HG02642 (cell line): ENCODE results near the gene FAM177B.
"Not testable (repeated sequence)": the region's sequence is repeated elsewhere in the genome, so short reads cannot be mapped to it uniquely, and the experiment has no call there.

Source experiments
- ATAC-seq: cut with Tn5 transposase; IDR thresholded peaks from one replicate; pipeline ENCODE4 v1.9.1; 2021; ENCODE audit warnings: mild to moderate bottlenecking; ENCODE audit not compliant: unreplicated experiment, poor library complexity

Gene FAM177B

DNA sequence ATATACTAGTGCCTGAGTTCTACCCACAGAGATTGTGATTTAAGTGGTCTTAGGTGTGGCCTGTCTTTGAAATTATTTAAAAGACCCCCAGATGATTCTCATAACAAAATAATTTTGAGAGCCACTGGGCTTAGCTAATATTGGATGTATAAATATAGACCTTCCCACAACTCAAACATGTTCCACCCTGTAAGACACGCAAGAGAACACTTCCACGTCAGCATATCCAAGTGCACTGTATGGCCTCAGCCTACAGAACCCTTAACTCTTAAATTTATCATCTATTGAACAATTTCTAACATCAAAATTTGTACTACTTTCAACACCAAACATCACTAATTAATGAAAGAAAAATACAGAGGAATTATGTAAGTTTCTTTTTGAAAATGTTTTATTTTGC is 2.5 kb downstream of the FAM177B start:
- no peak for ATAC-seq

GRCh38 chr1:222739929-222740328 is 2.9 kb downstream of the FAM177B start:
- ATAC-seq: no peak

DNA sequence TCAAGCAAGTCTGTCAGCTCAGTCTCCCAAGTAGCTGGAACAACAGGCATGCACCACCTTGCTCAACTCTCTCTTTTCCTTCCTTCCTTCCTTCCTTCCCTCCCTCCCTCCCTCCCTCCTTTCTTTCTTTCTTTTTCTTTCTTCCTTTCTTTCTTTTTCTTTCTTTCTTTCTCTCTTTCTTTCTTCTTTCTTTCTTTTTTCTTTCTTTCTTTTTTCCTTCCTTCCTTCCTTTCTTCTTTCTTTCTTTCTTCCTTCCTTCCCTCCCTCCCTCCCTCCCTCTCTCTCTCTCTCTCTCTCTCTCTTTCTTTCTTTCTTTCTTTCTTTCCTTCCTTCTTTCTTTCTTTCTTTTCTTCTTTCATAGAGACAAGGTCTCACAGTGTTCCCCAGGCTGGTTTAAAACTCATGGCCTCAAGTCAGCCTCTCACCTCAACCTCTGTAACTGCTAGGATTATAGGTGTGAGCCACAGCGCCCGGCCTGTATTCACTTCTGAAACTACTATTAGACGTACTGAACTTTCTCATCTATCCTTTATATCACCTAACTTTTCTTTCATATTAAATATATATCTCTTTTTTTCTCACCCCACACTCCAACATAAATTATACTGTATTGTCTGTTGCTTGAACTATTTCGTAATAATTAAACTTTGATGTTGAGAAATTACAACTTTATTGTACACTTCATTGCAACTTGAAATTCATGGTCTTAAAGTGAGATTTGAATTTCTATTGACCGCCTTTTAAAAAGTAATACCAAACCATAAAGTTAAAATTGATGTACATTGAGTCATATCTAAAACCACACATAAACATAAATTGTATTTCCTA is 4.8 kb downstream of the FAM177B start:
- ATAC-seq: not testable (repeated sequence)

DNA sequence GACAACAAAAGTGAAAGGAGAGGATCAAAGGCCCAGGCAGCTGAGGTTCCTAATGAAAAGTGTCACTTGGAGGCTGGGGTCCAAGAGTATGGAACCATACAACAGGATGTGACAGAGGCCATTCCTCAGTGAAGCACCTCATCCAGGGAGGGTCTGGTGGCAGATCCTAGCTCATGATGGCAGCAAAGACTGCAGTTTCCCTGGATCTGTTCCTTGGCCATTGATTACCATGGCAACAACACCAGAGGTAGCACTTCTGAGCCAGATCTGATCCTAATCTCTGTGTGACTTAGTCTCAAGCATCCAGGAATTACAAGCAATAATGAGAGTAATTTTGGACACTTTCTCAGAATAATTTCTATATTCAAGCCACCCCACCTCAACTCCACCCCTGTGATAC is 12.9 kb downstream of the FAM177B start:
- ATAC-seq: no peak

- peak; percentile 57 for ATAC-seq
These were observed 13.6 kb downstream of the FAM177B start for GRCh38 chr1:222750651-222751050.

- no peak for ATAC-seq
These were observed 14.3 kb downstream of the FAM177B start for GRCh38 chr1:222751255-222751654.

DNA sequence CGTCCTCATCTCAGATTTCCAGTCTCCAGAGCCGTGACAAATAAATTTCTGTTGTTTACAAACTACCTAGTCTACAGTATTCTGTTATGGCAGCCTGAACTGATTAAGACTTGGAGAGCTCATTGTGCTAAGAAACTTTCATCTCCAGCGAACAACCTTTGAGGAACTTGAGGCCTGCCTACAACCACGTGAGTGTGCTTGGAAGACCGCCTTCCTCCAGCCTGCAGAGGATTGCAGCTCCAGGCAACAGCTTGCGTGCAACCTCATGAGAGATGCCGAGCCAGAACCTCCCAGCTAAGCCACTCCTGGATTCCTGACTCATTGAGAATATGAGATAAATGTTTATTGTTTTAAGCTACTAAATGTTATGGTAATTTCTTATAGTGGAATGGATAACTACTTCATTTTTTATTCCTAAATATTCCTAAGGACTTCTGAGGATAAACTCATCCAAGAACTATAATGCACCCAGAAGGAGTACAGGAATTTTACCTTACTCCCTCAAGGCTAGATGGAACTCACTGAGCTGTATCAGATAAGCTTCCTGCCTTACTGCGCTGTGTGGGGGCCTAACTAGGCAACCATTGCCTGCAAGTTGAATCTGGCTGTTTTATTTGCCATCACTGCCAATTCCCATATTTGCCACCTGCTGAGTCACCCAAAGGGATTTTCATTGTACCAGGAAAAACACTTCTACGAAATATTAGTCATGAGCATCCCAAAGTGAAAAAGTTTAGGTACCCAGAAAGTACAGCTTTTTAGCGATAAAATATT is 17.6 kb downstream of the FAM177B start:
- ATAC-seq: no peak

- ATAC-seq: no peak
These were observed 20.8 kb downstream of the FAM177B start for GRCh38 chr1:222757646-222758268.

DNA sequence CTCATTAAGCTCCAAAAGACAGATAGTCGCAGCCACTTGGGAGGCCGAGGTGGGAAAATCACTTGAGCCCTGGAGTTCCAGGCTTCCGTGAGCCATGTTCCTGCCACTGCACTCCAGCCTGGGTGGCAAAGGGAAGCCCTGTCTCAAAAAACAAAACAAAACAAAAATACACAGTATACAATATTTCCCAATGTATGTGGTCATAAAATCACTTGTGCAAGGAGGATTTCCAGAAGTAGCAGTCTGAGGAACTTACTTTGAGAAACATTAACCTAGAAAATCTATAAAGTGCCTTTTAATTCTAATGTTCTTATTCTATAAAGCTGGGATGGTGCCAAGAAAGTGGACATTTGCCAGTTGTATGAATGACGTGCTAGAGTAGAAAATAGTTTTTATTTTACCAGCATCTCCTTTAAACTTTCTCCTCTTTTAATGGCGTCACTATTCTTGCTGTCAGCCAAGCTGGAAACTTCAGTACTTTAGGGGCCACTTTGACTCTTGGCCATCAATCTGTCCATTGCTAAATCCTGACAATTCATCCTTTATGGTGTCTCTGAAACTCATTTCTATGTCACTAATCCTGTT is 22.5 kb downstream of the FAM177B start:
- ATAC-seq: no peak

DNA sequence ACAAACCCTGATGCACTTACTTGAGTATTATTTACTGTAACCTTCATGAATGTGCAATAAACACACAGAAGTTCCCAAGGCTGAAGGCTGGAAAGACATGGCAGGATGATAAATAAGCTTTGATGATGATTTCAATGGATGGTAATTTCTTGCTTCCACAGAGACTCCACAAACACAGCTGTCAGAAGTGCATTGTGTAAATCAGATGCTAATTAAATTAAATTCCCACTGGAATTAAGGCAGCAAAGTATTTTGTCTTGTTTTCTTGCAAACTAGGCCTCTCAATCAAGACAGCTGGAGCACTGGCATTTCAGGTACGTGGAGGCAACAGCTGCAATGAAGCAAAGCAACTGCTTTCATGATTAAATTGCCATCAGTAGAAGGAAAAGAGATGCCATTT is 24.1 kb downstream of the FAM177B start:
- no peak for ATAC-seq

GRCh38 chr1:222762178-222762577 is 25.2 kb downstream of the FAM177B start:
- not testable (repeated sequence) for ATAC-seq

- no peak for ATAC-seq
These were observed 30.2 kb downstream of the FAM177B start for GRCh38 chr1:222767152-222767571.

DNA sequence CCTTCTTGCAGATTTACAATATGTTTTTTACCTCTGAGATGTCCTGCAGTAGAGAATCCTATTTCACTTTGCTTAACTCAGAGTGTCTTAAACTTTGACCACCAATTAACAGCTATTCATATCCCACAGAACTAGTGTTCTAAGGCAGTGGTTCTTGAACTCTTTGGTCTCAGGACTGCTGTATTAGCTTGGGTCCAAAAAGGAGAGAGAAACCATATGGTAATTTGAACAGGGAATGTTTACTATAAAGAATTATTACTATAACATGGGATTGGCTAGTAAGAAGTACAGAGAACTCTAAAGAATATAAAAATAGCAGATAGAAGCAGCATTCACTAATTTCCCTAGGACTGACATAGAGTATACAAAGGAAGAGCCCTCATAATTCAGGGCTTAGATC is 31.6 kb downstream of the FAM177B start:
- ATAC-seq: no peak

DNA sequence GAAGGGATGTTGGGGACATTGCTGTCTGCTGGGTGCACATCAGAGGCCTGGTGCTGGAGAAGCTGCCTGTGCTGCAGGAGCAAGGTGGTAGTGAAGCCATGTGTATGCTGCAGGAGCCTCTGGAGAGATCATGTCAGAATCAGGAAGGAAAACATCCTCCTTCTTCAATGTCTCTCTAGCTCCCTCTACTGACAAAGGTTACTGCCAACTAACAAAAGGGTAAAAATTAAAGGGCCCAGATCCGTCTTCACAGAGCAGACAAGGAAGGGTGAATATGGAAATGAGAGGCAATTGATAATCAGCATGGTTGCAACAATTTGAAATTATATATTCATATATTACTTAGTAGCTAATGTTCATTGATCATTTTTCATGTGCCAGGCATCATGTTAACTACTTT is 32.2 kb downstream of the FAM177B start:
- ATAC-seq: no peak

DNA sequence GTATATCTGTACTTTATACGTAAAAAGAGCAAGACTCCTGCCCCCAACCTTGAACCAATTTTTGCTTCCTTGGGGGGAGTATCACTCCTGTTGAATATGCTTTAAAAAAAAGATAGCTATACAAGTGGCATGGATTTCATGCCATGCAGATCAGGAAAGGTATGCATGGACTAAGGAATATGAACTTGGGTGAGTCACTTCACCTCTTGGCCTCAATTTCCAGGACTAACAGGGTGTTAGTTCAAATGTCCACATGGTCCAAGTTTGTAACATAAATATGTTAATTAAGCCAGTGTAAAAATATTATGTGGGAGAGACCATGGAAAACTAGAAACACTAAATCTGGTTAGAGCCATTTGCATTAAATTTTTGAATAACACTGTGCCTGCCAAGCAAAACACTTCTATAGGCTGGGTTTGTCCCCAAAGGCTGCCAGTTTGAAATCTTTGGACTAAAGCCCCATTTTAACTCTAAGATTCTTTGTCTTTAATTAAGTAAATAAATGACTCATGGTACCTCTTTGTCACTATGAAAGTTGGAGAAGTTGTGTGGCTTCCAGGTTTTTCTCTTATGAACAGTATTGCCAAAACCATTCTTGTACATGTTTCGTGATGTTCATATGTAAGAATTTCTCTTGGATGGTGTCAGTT is 33.1 kb downstream of the FAM177B start:
- ATAC-seq: no peak

DNA sequence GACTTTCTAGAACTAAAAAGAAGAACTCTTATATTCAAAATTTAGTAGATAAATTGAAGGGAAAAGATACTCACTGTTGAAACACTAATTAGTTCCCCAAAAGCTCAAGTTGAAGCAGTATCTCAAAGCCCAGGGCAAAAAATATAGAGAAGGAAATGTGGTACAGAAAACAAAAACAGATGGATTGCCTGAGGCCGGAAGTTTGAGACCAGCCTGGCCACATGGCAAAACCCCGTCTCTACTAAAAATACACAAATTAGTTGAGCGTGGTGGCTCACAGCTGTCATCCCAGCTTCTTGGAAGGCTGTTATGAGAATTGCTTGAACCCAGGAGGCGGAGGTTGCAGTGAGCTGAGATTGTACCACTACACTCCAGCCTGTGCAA is 36.0 kb downstream of the FAM177B start:
- peak; percentile 91 for ATAC-seq

GRCh38 chr1:222777463-222777862 is 40.5 kb downstream of the FAM177B start:
- no peak for ATAC-seq

DNA sequence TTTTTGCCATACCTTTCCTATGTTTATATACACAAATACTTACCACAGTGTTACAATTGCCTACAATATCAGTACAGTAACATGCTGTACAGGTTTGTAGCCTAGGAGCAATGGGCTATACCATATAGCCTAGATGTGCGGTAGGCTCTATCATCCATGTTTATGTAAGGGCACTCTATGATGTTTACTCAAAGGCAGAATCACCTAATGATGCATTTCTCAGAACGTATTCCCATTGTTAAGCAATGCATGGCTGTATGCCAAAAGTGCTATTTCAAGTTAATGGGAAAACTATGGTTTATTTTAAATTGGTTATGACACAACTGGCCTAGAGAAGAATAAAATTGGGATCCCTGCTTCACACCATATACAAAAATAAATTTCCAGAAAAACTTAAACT is 41.0 kb downstream of the FAM177B start:
- ATAC-seq: no peak

DNA sequence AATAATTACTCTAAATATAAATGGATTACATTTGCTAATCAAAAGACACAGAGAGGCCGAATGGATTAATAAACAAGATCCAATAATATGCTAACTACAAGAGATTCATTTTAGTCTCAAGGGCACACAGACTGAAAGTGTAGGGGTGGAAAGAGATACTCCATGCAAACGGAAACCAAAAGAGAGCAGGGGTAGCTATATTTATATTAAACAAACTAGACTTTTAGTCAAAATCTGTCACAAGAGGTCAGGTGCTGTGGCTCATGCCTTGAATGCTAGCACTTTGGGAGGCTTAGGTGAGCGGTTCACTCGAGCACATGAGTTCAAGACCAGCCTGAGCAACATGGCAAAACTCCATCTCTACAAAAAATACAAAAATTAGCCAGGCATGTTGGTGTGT is 44.2 kb downstream of the FAM177B start:
- ATAC-seq: peak; percentile 75

DNA sequence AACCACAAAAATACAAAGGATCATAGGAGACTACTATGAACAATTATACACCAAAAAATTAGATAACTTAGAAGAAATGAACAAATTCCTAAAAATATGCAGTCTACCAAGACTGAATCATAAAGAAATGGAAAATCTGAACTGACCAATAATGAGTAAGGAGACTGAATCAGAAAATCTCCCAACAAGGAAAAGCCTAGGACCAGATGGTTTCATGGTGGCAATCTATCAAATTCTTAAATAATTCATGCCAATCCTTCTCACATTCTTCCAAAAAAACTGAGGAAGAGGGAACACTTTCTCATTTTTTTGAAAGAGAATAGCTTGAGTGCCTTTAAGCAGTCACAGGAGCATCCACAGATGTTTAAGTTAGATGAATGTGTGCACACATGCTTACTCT is 46.0 kb downstream of the FAM177B start:
- ATAC-seq: no peak
